Suprapubic skin (tissue), 4 donors: Measurements from ENCODE around the gene IL20. TPM values are rescaled to one million over a fixed set of nuclear protein-coding genes. Genes with fewer than 3 reads are reported as not detected.

ENCODE experiments used
- DNase-seq, 2 donors: peaks; one replicate each; pipeline ENCODE4 v3.0.0-alpha.2; 2019; ENCODE audit warnings: low spot score in 2 of 2
- H3K27ac ChIP-seq: fragments of 200-600 bp; sonication (generic); one replicate; pipeline ENCODE4 v1.5.1; 2019
- H3K27me3 ChIP-seq: fragments of 200-600 bp; sonication (generic); one replicate; pipeline ENCODE4 v1.5.1; 2019
- H3K36me3 ChIP-seq: fragments of 200-600 bp; sonication (generic); one replicate; pipeline ENCODE4 v1.5.1; 2019
- H3K4me1 ChIP-seq: fragments of 200-600 bp; sonication (generic); one replicate; pipeline ENCODE4 v1.5.1; 2019
- H3K4me3 ChIP-seq: fragments of 200-600 bp; sonication (generic); one replicate; pipeline ENCODE4 v1.5.1; 2019; ENCODE audit warnings: mild to moderate bottlenecking
- H3K9me3 ChIP-seq: fragments of 200-600 bp; sonication (generic); one replicate; pipeline ENCODE4 v1.5.1; 2019
- CTCF ChIP-seq, 2 donors: fragments of 200-600 bp in 1 of 2; fragments of 450-650 bp in 1 of 2; sonication (generic) in 1 of 2; IDR thresholded peaks; one replicate each; pipeline ENCODE4 v1.5.1; 2016 to 2019; ENCODE audit warnings: antibody characterized with exemption in 2 of 2, mild to moderate bottlenecking in 1 of 2, moderate library complexity in 1 of 2
- EP300 ChIP-seq: sonication (generic); formaldehyde crosslinking; IDR thresholded peaks from one replicate; pipeline ENCODE4 v1.6.1; 2017; ENCODE audit warnings: antibody characterized with exemption
- POLR2A ChIP-seq, 2 donors: fragments of 450-650 bp; IDR thresholded peaks; one replicate each; pipeline ENCODE4 v1.6.1; 2017; ENCODE audit warnings: antibody characterized with exemption in 2 of 2, mild to moderate bottlenecking in 2 of 2, moderate library complexity in 2 of 2
- POLR2AphosphoS5 ChIP-seq, 3 donors: sonication (generic); formaldehyde crosslinking; IDR thresholded peaks; one replicate each; pipeline ENCODE4 v1.6.1; 2017; ENCODE audit warnings: antibody characterized with exemption in 3 of 3
- WGBS: methylation state at CpG from one replicate; pipeline ENCODE4 v1.1.5; 2018; 5-methylcytosine and 5-hydroxymethylcytosine counted together
- total RNA-seq, 4 donors: library from RNA; depleted of rRNA; stranded (reverse); fragments of >200 nt; gene quantifications; one replicate each; pipeline ENCODE4 v1.1.0, GENCODE V29; 2016

Gene IL20
- total RNA-seq, 4 donors from 2014 or later: 0.76 to 1.4 (median 1.0) TPM; not detected in 1

- Histone ChIP-seq H3K9me3 (no peaks in the 10 kb centered on the region), H3K27ac (no peak overlapping the region), H3K27me3 (peaks cover 12% of the 10 kb centered on the region), H3K4me1 (peaks cover 11% of the 10 kb centered on the region), H3K36me3 (no peaks in the 10 kb centered on the region), H3K4me3 (no peak overlapping the region)
- DNase-seq: no peak
- TF ChIP-seq POLR2A (IDR thresholded peaks at IDR 0.05) (no peak), CTCF (IDR thresholded peaks at IDR 0.05) (no peak), POLR2AphosphoS5 (IDR thresholded peaks at IDR 0.05) (no peak), EP300 (no peak)
- 86% methylated on average over 6 of the region's 6 CpGs for WGBS
These were observed 31.2 kb upstream of the IL20 start for GRCh38 chr1:206834217-206834616.

- Histone ChIP-seq H3K9me3 (no peaks in the 10 kb centered on the region), H3K27me3 (peaks cover 12% of the 10 kb centered on the region), H3K4me1 (peaks cover 11% of the 10 kb centered on the region), H3K36me3 (no peaks in the 10 kb centered on the region), H3K27ac (no peak overlapping the region), H3K4me3 (no peak overlapping the region)
- DNase-seq: no peak
- no peak for TF ChIP-seq POLR2A (IDR thresholded peaks at IDR 0.05)
- TF ChIP-seq POLR2AphosphoS5 (IDR thresholded peaks at IDR 0.05): no peak
- no peak for TF ChIP-seq CTCF (IDR thresholded peaks at IDR 0.05)
- TF ChIP-seq EP300: no peak
- WGBS: 36% methylated on average over 3 of the region's 3 CpGs
These were observed 30.7 kb upstream of the IL20 start for GRCh38 chr1:206834711-206835110.

- no peaks in the 10 kb centered on the region for H3K9me3 ChIP-seq
- no peak for DNase-seq
- WGBS: 47% methylated on average over 3 of the region's 3 CpGs
- peaks cover 11% of the 10 kb centered on the region for H3K4me1 ChIP-seq
- H3K27me3 ChIP-seq: peaks cover 12% of the 10 kb centered on the region
- no peak for TF ChIP-seq CTCF (IDR thresholded peaks at IDR 0.05)
- no peak for TF ChIP-seq POLR2A (IDR thresholded peaks at IDR 0.05)
- TF ChIP-seq EP300: no peak
- TF ChIP-seq POLR2AphosphoS5 (IDR thresholded peaks at IDR 0.05): no peak
- H3K27ac ChIP-seq: no peak overlapping the region
- no peaks in the 10 kb centered on the region for H3K36me3 ChIP-seq
- H3K4me3 ChIP-seq: no peak overlapping the region
These were observed 30.2 kb upstream of the IL20 start for GRCh38 chr1:206835186-206835585.

- no peaks in the 10 kb centered on the region for H3K9me3 ChIP-seq
- H3K4me1 ChIP-seq: peaks cover 11% of the 10 kb centered on the region
- no peak overlapping the region for H3K27ac ChIP-seq
- H3K27me3 ChIP-seq: peaks cover 12% of the 10 kb centered on the region
- TF ChIP-seq CTCF (IDR thresholded peaks at IDR 0.05) (no peak), POLR2A (IDR thresholded peaks at IDR 0.05) (no peak), POLR2AphosphoS5 (IDR thresholded peaks at IDR 0.05) (no peak), EP300 (no peak)
- no peaks in the 10 kb centered on the region for H3K36me3 ChIP-seq
- no peak for DNase-seq
- WGBS: 58% methylated on average over 2 of the region's 2 CpGs
- no peak overlapping the region for H3K4me3 ChIP-seq
These were observed 29.3 kb upstream of the IL20 start for GRCh38 chr1:206836111-206836510.

- H3K9me3 ChIP-seq: no peaks in the 10 kb centered on the region
- 88% methylated on average over 4 of the region's 4 CpGs for WGBS
- H3K27me3 ChIP-seq: peaks cover 12% of the 10 kb centered on the region
- H3K36me3 ChIP-seq: no peaks in the 10 kb centered on the region
- no peak for DNase-seq
- peaks cover 7% of the 10 kb centered on the region for H3K4me1 ChIP-seq
- TF ChIP-seq POLR2AphosphoS5 (IDR thresholded peaks at IDR 0.05) (no peak), EP300 (no peak), POLR2A (IDR thresholded peaks at IDR 0.05) (no peak), CTCF (IDR thresholded peaks at IDR 0.05) (no peak)
- no peak overlapping the region for H3K27ac ChIP-seq
- H3K4me3 ChIP-seq: no peak overlapping the region
These were observed 26.3 kb upstream of the IL20 start for GRCh38 chr1:206839006-206839560.
